H1 (cell line): ENCODE results near the gene SLMAP. TPM values are rescaled to one million over a fixed set of nuclear protein-coding genes. Genes with fewer than 3 reads are reported as not detected.

ENCODE experiments used
- CTCF ChIA-PET: fragments of 300-600 bp; sonication (Branson Sonifier 250); formaldehyde crosslinking; loops from one replicate; lab custom pipeline; 2021; ENCODE audit not compliant: partially characterized antibody; lab: Charles Lee
- POLR2A ChIA-PET: fragments of 300-600 bp; sonication (Branson Sonifier 250); formaldehyde crosslinking; loops from one replicate; lab custom pipeline; 2021; ENCODE audit warnings: inconsistent platforms; ENCODE audit not compliant: partially characterized antibody; lab: Charles Lee
- DNase-seq, 2 experiments: peaks; one replicate each; pipeline versions ENCODE4 v3.0.0 to v3.0.0-alpha.2; 2010 to 2022; ENCODE audit warnings: low spot score in 2 of 2, low read depth in 1 of 2, mixed read lengths in 1 of 2
- FAIRE-seq: peaks from 2 replicates; lab custom pipeline; 2011; peaks lifted over from hg19 to GRCh38; lab: Jason Lieb, UNC
- H2AFZ ChIP-seq: 2 replicates; pipeline ENCODE4 v1.8.1; 2012; ENCODE audit warnings: low read length, inconsistent platforms
- H2AK5ac ChIP-seq: 2 replicates; pipeline ENCODE4 v1.6.1; 2013; ENCODE audit warnings: low read depth, low read length
- H2BK120ac ChIP-seq: replicated peaks from 2 replicates; pipeline ENCODE3; 2013; ENCODE audit warnings: low read depth, low read length, inconsistent platforms
- H2BK12ac ChIP-seq: 2 replicates; pipeline ENCODE4 v1.6.1; 2013; ENCODE audit warnings: low read depth, low read length
- H2BK15ac ChIP-seq: 2 replicates; pipeline ENCODE4 v1.6.1; 2013; ENCODE audit warnings: low read length
- H2BK20ac ChIP-seq: 2 replicates; pipeline ENCODE4 v1.6.1; 2013; ENCODE audit warnings: low read length
- H2BK5ac ChIP-seq: 2 replicates; pipeline ENCODE4 v1.6.1; 2013; ENCODE audit warnings: low read depth, low read length
- H3K14ac ChIP-seq: 2 replicates; pipeline ENCODE4 v1.6.1; 2013; ENCODE audit warnings: inconsistent platforms; ENCODE audit not compliant: insufficient read length
- H3K18ac ChIP-seq: 2 replicates; pipeline ENCODE4 v1.6.1; 2013; ENCODE audit warnings: low read length; ENCODE audit errors: extremely low read depth
- H3K23ac ChIP-seq: 2 replicates; pipeline ENCODE4 v1.6.1; 2013; ENCODE audit warnings: inconsistent platforms; ENCODE audit not compliant: insufficient read length
- H3K23me2 ChIP-seq: 2 replicates; pipeline ENCODE4 v1.6.1; 2013; ENCODE audit warnings: low read depth, low read length
- H3K27ac ChIP-seq: 2 replicates; pipeline ENCODE4 v1.6.1; 2011; ENCODE audit warnings: low read depth, low read length, inconsistent platforms
- H3K27me3 ChIP-seq, 4 experiments: replicated peaks in 1 of 4; 1 replicate in 1 of 4; 2 replicates in 3 of 4; pipeline versions ENCODE4 v1.6.1 to v1.8.1; 2011 to 2013; ENCODE audit warnings: low read length in 3 of 4, mild to moderate bottlenecking in 3 of 4, inconsistent platforms in 2 of 4, mixed read lengths in 2 of 4, moderate library complexity in 1 of 4; ENCODE audit not compliant: control insufficient read depth in 3 of 4, insufficient read depth in 3 of 4; ENCODE audit errors: extremely low read depth in 1 of 4
- H3K36me3 ChIP-seq, 4 experiments: 2 replicates each; pipeline versions ENCODE4 v1.6.1 to v1.8.1; 2011 to 2013; ENCODE audit warnings: mild to moderate bottlenecking in 4 of 4, low read length in 3 of 4, moderate library complexity in 2 of 4, control low read depth in 1 of 4, inconsistent platforms in 1 of 4; ENCODE audit not compliant: insufficient read depth in 4 of 4, control insufficient read depth in 2 of 4
- H3K4ac ChIP-seq: replicated peaks from 2 replicates; pipeline ENCODE3; 2013; ENCODE audit warnings: low read length, low read depth, mixed read lengths, inconsistent platforms; ENCODE audit not compliant: insufficient read length
- H3K4me1 ChIP-seq, 4 experiments: replicated peaks in 1 of 4; 1 replicate in 1 of 4; 2 replicates in 3 of 4; pipeline versions ENCODE4 v1.6.1 to v1.8.1; 2011 to 2013; ENCODE audit warnings: low read length in 3 of 4, inconsistent platforms in 2 of 4, mixed read lengths in 1 of 4; ENCODE audit not compliant: insufficient read depth in 4 of 4, control insufficient read depth in 3 of 4
- H3K4me2 ChIP-seq, 2 experiments: 2 replicates each; pipeline versions ENCODE4 v1.6.1 to v1.8.1; 2011 to 2013; ENCODE audit warnings: low read depth in 2 of 2, low read length in 2 of 2, control low read depth in 1 of 2, inconsistent platforms in 1 of 2, mild to moderate bottlenecking in 1 of 2; ENCODE audit not compliant: insufficient read depth in 1 of 2
- H3K4me3 ChIP-seq, 4 experiments: fragments of 200-600, 300-600 bp in 1 of 4; sonication (generic), shearing (Covaris generic), sonication (Bioruptor Twin) in 1 of 4; 2 replicates each; pipeline versions ENCODE4 v1.5.1 to v1.8.1; 2011 to 2016; ENCODE audit warnings: low read length in 4 of 4, low read depth in 3 of 4, control low read depth in 2 of 4, inconsistent platforms in 2 of 4, mild to moderate bottlenecking in 2 of 4, mixed read lengths in 1 of 4, moderate library complexity in 1 of 4; ENCODE audit not compliant: insufficient read depth in 2 of 4; ENCODE audit errors: extremely low read depth in 1 of 4
- H3K56ac ChIP-seq: replicated peaks from 2 replicates; pipeline ENCODE3; 2013; ENCODE audit warnings: low read depth, mild to moderate bottlenecking, mixed read lengths, low read length, inconsistent platforms; ENCODE audit not compliant: insufficient read length
- H3K79me1 ChIP-seq: 2 replicates; pipeline ENCODE4 v1.6.1; 2013; ENCODE audit warnings: low read depth, low read length, control low read depth
- H3K79me2 ChIP-seq, 2 experiments: 2 replicates each; pipeline versions ENCODE4 v1.6.1 to v1.8.1; 2012 to 2013; ENCODE audit warnings: low read length in 2 of 2, mild to moderate bottlenecking in 2 of 2, inconsistent platforms in 1 of 2; ENCODE audit not compliant: insufficient read depth in 2 of 2, control insufficient read depth in 1 of 2
- H3K9ac ChIP-seq, 4 experiments: replicated peaks in 1 of 4; 1 replicate in 1 of 4; 2 replicates in 3 of 4; pipeline versions ENCODE4 v1.6.1 to v1.8.1; 2011 to 2013; ENCODE audit warnings: low read depth in 3 of 4, low read length in 3 of 4, control low read depth in 2 of 4, mild to moderate bottlenecking in 2 of 4, moderate library complexity in 2 of 4, inconsistent platforms in 1 of 4; ENCODE audit errors: extremely low read depth in 1 of 4
- H3K9me3 ChIP-seq, 2 experiments: 2 replicates each; pipeline versions ENCODE4 v1.6.1 to v1.8.1; 2012 to 2013; ENCODE audit warnings: mild to moderate bottlenecking in 2 of 2, moderate library complexity in 2 of 2, control low read depth in 1 of 2, inconsistent platforms in 1 of 2, low read depth in 1 of 2, low read length in 1 of 2, mixed read lengths in 1 of 2; ENCODE audit not compliant: insufficient read depth in 2 of 2
- H4K20me1 ChIP-seq, 2 experiments: replicated peaks in 1 of 2; 2 replicates each; pipeline versions ENCODE3 to v1.8.1; 2011 to 2013; ENCODE audit warnings: inconsistent platforms in 2 of 2, low read length in 2 of 2, mild to moderate bottlenecking in 1 of 2; ENCODE audit not compliant: insufficient read depth in 2 of 2, control insufficient read depth in 1 of 2
- H4K5ac ChIP-seq: 2 replicates; pipeline ENCODE4 v1.6.1; 2013; ENCODE audit warnings: low read length, low read depth, mixed read lengths, inconsistent platforms; ENCODE audit not compliant: insufficient read length
- H4K8ac ChIP-seq: 2 replicates; pipeline ENCODE4 v1.8.0; 2013; ENCODE audit warnings: mild to moderate bottlenecking, moderate library complexity, low read length, inconsistent platforms; ENCODE audit not compliant: insufficient read depth; ENCODE audit errors: extremely low read depth
- H4K91ac ChIP-seq: replicated peaks from 2 replicates; pipeline ENCODE3; 2013; ENCODE audit warnings: low read length, mixed read lengths, inconsistent platforms; ENCODE audit not compliant: insufficient read length
- CBX5 ChIP-seq: fragments of 300-800, 300-1000 bp; sonication (generic); IDR thresholded peaks from 2 replicates; pipeline ENCODE4 v1.7.1; 2016; ENCODE audit warnings: antibody characterized with exemption, low read length, low read depth
- CTCF ChIP-seq, 3 experiments: IDR thresholded peaks; 1 replicate in 2 of 3; 2 replicates in 1 of 3; pipeline versions ENCODE4 v1.5.1 to v1.6.1; 2011; ENCODE audit warnings: low read length in 3 of 3, mild to moderate bottlenecking in 3 of 3, inconsistent platforms in 2 of 3, low read depth in 1 of 3, moderate library complexity in 1 of 3; ENCODE audit not compliant: insufficient read depth in 1 of 3; ENCODE audit errors: control extremely low read depth in 1 of 3
- KDM1A ChIP-seq: fragments of 200-600, 300-600 bp; sonication (generic); IDR thresholded peaks from 2 replicates; pipeline ENCODE4 v1.7.1; 2016; ENCODE audit warnings: mild to moderate bottlenecking, low read length, borderline replicate concordance
- MAX ChIP-seq: IDR thresholded peaks from 2 replicates; pipeline ENCODE4 v1.6.1; 2012; ENCODE audit warnings: inconsistent platforms
- NANOG ChIP-seq: IDR thresholded peaks from 2 replicates; pipeline ENCODE4 v1.6.1; 2011; ENCODE audit warnings: low read length, low read depth, mild to moderate bottlenecking, inconsistent platforms; ENCODE audit not compliant: insufficient read depth, poor library complexity, severe bottlenecking
- NRF1 ChIP-seq: IDR thresholded peaks from 2 replicates; pipeline ENCODE4 v1.6.1; 2011; ENCODE audit warnings: mild to moderate bottlenecking, low read depth, low read length, improper control_type of control experiment
- RBBP5 ChIP-seq: IDR thresholded peaks from 2 replicates; pipeline ENCODE4 v1.7.1; 2012; ENCODE audit warnings: low read depth, mild to moderate bottlenecking, inconsistent platforms, low read length, moderate library complexity, borderline replicate concordance
- RXRA ChIP-seq: IDR thresholded peaks from 2 replicates; pipeline ENCODE4 v1.6.1; 2011; ENCODE audit warnings: low read depth, mild to moderate bottlenecking, low read length, moderate library complexity; ENCODE audit not compliant: insufficient read depth
- SIX5 ChIP-seq: IDR thresholded peaks from 2 replicates; pipeline ENCODE4 v1.6.1; 2011; ENCODE audit warnings: mild to moderate bottlenecking, low read depth, low read length
- SRF ChIP-seq: IDR thresholded peaks from 2 replicates; pipeline ENCODE4 v1.6.1; 2011; ENCODE audit warnings: mild to moderate bottlenecking, low read depth, low read length, moderate library complexity
- TCF12 ChIP-seq: IDR thresholded peaks from 2 replicates; pipeline ENCODE4 v1.6.1; 2011; ENCODE audit warnings: low read depth, mild to moderate bottlenecking, low read length
- TEAD4 ChIP-seq: IDR thresholded peaks from 2 replicates; pipeline ENCODE4 v1.6.1; 2012; ENCODE audit warnings: low read depth, low read length, inconsistent platforms, mixed read lengths
- WGBS, 2 experiments: shearing (Covaris generic) in 1 of 2; methylation state at CpG; one replicate each; pipeline versions ENCODE4 v1.1.6 to v1.1.7; 2013 to 2015; ENCODE audit warnings: low lambda C conversion rate in 2 of 2, mixed read lengths in 2 of 2, inconsistent platforms in 1 of 2, low coverage in 1 of 2, missing lambda C conversion rate in 1 of 2; ENCODE audit not compliant: insufficient replicate concordance in 2 of 2, insufficient coverage in 1 of 2, insufficient read length in 1 of 2; ENCODE audit errors: extremely low coverage in 1 of 2, missing lambda C conversion rate in 1 of 2; 5-methylcytosine and 5-hydroxymethylcytosine counted together
- polyA plus RNA-seq, 7 experiments: library from polyadenylated mRNA; depleted of rRNA in 3 of 7; stranded (reverse) in 5 of 7; unstranded in 2 of 7; fragments of >200 nt in 5 of 7; fragments of 200-250 nt in 2 of 7; gene quantifications; 1 replicate in 5 of 7; 2 replicates in 1 of 7; 4 replicates in 1 of 7; pipeline versions ENCODE4 v1.2.1 to v1.2.3, GENCODE V29; 2011 to 2013; ENCODE audit warnings: missing spikeins in 2 of 7, mixed read lengths in 2 of 7
- total RNA-seq: library from RNA; stranded (reverse); fragmentation: NEBNext Ultra II Directional; extraction: Animal tissue kit (Norgen Biotek cat#: 25700); gene quantifications from 2 replicates; pipeline ENCODE4 v1.2.1, GENCODE V29; 2021

The SLMAP gene
- total and polyA plus RNA-seq, 2 of the 8 experiments (the other 6 are each of a cell fraction or from before 2014, with no cell fraction given), result 13.6 to 70.4 TPM

DNA sequence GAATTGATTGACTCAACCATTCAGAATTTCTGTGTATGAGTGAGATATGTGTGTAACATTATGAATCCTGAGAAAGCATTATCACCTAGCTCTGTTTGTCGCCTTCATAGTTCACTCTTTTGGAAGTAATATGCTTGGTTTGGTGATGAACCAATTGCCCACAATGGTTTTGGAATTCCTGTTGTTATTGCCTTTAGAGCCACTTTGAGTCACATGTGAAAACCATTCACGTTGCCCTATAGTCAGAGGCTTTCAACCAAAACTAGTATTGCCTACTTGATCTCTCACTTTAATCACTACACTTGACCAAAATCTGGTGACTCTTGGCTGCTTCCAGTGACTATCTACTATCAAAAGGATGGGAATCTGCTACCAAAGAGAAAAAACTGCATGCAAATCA, 173.9 kb downstream of the SLMAP start:
- Histone ChIP-seq H2BK12ac (no peak overlapping the region), H3K36me3 (no peaks in the 10 kb centered on the region), H3K4me2 (no peak overlapping the region), H3K4ac (no peak overlapping the region), H4K8ac (no peak overlapping the region), H2BK20ac (no peak overlapping the region), H2AFZ (no peak overlapping the region), H3K27me3 (no peaks in the 10 kb centered on the region), H3K23ac (no peak overlapping the region), H2BK5ac (no peak overlapping the region), H2BK15ac (no peak overlapping the region), H4K20me1 (no peaks in the 10 kb centered on the region), H3K56ac (no peak overlapping the region), H3K79me1 (no peaks in the 10 kb centered on the region), H3K4me3 (no peak overlapping the region), H2AK5ac (no peak overlapping the region), H3K27ac (no peak overlapping the region), H3K4me1 (no peaks in the 10 kb centered on the region), H3K18ac (no peak overlapping the region), H3K9ac (no peak overlapping the region), H3K14ac (no peak overlapping the region), H3K79me2 (no peaks in the 10 kb centered on the region), H2BK120ac (no peak overlapping the region), H3K9me3 (no peaks in the 10 kb centered on the region), H3K23me2 (no peaks in the 10 kb centered on the region), H4K5ac (no peak overlapping the region), H4K91ac (no peak overlapping the region)
- DNase-seq (no peak), FAIRE-seq (no peak)
- WGBS, 2 experiments, result 86% methylated on average over 2 of the region's 2 CpGs; no CpG with 5 or more reads in 1 of the 2 experiments
- ChIA-PET POLR2A (no interaction called here), CTCF (no interaction called here)
- TF ChIP-seq KDM1A (no peak), CTCF (IDR thresholded peaks at IDR 0.05; ENCODE audit: control extremely low read depth in 1 of 3, insufficient read depth in 1 of 3, low read depth in 1 of 3, low read length in 3 of 3) (no peak), MAX (no peak), SRF (no peak), TCF12 (no peak), SIX5 (no peak), RXRA (no peak), RBBP5 (no peak), NANOG (no peak), CBX5 (no peak), TEAD4 (no peak), NRF1 (no peak)
